Activated gamma-delta T cell treated with Interleukin-2 at 50 U/mL for 16 hours (primary cell): ENCODE data around the gene LTBP4.
A peak's percentile ranks its signal among the peaks of the same experiment; 100 is the strongest.
"Not testable (repeated sequence)": the region's sequence is repeated elsewhere in the genome, so short reads cannot be mapped to it uniquely, and the experiment has no call there.

Source experiments
- DNase-seq: peaks from one replicate; pipeline ENCODE4 v3.0.0-alpha.2; 2020

Gene LTBP4

DNA sequence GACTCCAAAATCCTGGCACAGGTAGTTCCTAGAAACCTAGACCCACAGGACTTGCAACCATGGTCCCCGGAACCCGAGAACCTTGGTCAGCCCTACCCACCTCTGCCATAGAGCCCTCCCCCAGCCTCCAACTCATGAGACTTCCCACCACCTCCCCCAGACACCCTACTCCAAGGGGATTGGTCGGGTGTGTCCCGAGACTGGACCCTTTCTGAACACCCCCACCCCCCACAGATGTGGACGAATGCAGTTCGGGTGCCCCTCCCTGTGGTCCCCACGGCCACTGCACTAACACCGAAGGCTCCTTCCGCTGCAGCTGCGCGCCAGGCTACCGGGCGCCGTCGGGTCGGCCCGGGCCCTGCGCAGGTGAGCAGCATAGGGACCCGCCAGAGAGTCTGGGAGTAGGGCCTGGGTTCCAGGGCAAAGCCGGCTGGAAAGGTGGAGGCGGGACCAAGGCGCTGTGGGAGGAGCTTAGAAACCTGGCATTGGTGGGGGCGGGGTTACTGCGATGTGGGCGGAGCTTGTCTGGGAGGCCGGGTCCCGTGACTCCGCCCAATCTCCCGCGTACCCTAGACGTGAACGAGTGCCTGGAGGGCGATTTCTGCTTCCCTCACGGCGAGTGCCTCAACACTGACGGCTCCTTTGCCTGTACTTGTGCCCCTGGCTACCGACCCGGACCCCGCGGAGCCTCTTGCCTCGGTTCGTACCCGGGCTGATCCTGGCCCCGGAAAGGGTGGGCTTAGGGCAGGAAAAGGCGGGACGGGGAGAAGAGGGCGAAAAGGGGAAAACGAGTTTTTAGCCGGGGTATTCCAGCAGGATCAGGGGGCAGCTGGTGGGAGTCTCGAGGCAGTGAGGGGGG is 11.9 kb downstream of the LTBP4 start:
- DNase-seq: peak; percentile 58

DNA sequence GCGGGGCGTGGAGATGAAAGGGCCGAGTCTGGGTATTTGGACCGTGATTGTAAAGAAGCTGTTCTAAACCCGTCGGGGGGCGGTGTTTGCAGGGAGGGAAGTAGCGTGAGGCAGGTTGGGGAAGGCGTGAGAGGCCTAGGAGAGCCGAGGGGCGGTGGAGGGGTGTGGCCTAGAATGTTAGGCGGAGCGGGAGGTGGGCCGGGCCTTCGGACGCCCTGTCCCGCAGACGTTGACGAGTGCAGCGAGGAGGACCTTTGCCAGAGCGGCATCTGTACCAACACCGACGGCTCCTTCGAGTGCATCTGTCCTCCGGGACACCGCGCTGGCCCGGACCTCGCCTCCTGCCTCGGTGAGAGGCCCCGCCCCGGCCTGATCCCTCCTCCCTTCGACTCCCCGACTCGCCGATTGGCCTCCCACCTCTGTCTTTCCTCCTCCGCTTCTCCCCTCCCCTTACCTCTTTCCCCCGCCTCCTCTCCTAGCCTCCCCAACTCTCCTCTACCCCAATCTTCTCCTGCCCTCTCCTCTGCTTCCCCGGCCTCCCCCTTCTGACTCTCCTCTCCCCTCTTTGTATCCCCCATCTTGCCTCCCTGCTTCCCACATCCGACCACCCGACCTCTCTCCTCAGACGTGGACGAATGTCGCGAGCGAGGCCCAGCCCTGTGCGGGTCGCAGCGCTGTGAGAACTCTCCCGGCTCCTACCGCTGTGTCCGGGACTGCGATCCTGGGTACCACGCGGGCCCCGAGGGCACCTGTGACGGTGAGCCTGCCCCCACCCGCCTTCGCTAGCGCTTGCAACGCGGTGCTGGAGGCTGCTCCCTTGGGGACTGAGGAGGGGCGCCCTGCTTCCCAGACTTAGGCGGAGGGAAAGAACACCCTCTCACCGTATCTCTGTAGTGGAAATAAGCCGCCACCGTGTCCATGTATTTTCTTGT is 12.8 kb downstream of the LTBP4 start:
- DNase-seq: peak; percentile 79

DNA sequence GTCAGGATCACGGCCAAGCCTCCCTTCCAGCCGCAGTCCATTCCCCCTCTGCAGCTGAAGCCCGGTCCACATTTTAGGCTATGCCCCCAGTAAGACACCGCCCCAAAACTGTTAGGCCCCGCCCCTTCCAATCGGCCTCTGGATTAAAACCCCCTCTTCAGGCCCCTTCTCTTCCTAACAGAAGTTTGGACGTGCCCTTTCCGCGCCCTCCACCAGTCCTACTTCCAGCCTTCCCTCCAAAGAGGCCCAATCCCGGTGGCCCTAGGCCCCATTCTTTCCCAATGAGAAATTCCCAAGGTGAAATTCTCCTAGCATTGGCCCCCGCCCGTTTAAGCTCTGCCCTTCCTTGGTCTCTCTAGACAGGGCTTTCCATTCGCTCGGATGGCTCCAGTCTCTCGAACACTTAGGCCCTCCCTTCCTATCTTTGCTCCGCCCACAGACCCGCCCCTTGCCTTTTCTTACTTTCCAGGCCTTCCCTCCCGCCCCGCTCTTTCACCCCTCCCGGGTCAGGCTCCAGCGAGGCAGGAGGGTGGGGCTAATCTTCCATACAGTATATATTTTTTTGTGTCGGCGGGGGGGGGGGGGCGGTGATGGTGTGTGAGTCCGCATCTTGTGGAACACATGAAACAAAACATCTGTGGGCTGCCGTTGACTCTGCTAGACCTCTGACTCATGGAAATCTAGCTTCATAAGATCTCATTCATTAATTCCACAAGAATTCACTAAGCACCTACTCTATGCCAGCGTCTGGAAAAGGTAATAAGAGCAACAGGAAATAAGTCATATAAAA is 13.6 kb downstream of the LTBP4 start:
- DNase-seq: peak; percentile 55

DNA sequence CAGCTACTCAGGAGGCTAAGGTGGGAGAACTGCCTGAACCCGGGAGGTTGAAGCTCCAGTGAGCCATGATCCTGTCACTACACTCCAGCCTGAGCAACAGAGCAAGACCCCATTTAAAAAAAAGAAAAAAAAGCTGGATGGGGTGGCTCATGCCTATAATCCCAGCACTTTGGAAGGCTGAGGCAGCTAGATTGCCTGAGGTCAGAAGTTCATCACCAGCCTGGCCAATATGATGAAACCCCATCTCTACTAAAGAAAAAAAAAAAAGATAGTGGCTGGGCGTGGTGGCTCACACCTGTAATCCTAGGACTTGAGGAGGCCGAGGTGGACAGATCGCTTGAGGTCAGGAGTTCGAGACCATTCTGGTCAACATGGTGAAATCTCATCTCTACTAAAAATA is 15.0 kb downstream of the LTBP4 start:
- no peak for DNase-seq

DNA sequence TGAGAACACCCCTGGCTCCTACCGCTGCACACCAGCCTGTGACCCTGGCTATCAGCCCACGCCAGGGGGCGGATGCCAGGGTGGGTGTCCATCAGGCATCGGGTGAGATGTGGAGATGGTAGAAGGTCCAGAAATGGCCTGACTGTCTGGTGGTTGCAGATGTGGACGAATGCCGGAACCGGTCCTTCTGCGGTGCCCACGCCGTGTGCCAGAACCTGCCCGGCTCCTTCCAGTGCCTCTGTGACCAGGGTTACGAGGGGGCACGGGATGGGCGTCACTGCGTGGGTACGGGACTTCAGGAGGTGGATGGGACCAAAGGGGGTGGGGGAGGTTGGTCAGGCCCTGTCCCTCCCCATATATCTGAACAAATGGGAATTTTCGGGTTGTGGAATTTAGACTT is 15.8 kb downstream of the LTBP4 start:
- no peak for DNase-seq

DNA sequence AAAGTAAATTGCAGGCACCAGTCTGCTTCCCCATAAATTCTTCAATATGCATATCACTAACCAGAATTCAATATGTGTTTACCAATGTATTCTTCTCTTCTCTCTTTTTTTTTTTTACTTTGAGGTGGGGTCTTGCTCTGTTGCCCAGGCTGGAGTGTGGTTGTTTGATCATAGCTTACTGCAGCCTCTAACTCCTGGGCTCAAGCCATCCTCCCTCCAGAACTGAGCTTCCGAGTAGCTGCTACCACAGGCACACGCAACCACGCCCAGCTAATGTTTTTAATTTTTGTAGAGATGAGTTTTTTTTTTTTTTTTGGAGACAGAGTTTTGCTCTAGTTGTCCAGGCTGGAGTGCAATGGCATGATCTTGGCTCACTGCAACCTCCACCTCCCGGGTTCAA is 16.8 kb downstream of the LTBP4 start:
- DNase-seq: no peak

- DNase-seq: no peak
Observed at GRCh38 chr19:40619333-40620160, 18.4 kb downstream of the LTBP4 start.

DNA sequence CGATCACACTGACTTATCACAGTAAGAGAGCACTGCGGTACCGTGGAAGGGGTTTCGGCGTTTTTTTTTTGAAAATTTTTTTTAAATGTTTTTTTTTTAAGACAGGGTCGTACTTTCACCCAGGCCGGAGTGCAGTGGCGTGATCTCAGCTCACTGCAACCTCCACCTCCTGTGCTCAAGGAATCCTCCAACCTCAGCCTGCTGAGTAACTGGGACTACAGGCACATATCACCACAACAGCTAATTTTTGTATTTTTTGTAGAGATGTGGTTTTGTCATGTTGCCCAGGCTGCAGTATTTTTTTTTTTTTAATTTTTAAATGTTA is 19.0 kb downstream of the LTBP4 start:
- DNase-seq: no peak

DNA sequence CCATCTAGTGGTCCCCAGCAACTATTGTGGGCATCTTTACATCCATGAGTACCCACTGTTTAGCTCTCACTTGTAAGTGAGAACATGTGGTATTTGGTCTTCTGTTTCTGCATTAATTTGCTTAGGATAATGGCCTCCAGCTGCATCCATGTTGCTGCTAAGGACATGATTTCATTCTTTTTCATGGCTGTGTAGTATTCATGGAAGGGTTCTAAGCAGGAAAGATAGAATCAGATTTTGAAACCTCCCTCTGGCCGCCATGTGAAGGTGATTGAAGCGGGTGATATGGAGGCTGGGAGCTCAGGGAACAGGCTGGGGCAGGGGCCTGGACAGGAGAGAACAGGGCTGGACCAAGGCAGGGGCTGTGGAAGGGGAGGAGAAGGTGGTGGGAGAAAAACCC is 20.1 kb downstream of the LTBP4 start:
- DNase-seq: no peak

DNA sequence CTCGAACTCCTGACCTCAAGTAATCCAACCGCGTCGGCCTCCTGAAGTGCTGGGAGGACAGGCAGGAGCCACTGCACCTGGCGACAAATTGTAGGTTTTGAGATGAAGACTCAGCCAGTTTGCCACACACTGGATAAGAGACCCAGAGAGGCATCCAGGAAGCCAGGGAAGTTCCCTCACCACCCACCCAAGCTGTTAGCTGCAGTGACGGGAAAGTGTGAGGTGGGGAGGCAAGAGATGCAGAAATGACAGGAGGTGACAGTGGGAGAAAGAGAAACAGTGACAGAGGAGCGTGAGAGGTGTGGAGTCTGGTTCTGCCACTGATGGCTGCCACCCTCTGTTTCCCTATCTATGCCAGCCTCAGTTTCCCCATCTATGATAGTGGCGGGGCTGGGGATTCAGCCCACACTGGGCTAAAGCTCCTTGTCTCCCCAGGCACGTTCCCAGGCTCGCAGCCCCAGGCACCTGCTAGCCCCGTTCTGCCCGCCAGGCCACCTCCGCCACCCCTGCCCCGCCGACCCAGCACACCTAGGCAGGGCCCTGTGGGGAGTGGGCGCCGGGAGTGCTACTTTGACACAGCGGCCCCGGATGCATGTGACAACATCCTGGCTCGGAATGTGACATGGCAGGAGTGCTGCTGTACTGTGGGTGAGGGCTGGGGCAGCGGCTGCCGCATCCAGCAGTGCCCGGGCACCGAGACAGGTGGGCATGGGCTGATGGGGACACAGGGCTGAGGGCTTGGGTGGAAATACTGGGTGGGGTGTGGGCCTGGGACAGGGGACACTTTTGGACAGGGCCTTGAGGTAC is 21.0 kb downstream of the LTBP4 start:
- no peak for DNase-seq

- DNase-seq: no peak
Observed at GRCh38 chr19:40622773-40623075, 21.6 kb downstream of the LTBP4 start.

DNA sequence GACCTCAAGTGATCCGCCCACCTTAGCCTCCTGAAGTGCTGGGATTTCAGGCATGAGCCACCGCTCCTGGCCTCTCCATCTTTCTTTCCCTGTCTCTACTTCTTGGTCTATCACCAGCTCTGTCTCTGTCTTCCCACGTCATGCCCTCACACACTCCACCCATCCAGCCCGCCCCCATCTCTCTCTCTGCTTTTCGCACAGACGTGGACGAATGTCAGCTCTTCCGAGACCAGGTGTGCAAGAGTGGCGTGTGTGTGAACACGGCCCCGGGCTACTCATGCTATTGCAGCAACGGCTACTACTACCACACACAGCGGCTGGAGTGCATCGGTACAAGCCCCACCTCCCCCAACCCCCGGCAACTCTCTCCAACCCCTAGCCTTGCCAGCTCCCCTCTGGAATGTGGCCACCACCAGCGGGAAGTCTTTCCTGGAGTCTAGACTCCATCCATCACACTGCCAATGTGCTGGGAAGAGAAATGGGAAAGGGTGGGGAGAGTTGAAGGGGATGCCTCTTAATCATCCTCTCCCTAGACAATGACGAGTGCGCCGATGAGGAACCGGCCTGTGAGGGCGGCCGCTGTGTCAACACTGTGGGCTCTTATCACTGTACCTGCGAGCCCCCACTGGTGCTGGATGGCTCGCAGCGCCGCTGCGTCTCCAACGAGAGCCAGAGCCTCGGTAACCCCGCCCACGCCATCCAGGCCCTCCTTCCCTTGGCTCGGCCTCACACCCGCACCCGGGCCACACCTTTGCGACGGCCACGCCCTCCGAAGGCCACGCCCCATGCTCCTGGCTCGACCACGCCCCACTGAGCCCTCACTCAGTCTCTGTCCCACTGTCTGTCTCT is 22.5 kb downstream of the LTBP4 start:
- no peak for DNase-seq

DNA sequence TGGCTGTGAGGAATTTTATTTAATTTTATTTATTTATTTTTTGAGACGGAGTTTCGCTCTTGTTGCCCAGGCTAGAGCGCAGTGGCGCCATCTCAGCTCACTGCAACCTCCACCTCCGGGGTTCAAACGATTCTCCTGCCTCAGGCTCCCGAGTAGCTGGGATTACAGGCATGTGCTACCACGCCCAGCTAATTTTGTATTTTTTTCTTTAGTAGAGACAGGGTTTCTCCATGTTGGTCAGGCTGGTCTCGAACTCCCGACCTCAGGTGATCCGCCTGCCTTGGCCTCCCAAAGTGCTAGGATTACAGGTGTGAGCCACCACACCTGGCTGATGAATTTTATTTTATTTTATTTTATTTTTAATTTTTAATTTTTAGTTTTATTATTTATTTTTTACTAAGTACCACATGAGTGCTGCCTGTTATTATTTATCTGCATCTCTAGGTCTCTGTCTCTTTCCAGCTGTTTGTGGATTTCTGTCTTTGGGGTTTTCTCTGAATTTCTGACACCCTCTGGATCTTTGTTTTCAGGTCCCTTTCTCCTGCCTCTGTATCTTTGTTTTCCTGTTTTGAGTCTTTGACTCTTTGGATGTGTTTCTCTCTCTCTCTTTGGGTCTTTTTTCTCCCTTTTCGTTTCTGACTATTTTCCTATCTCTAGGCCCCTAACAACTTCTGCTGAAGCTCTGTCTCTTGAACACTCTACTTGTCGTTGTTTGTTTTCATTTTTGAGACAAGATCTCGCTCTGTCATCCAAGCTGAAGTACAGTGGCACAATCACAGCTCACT is 23.4 kb downstream of the LTBP4 start:
- DNase-seq: not testable (repeated sequence)

- DNase-seq: no peak
Observed at GRCh38 chr19:40625406-40626120, 24.4 kb downstream of the LTBP4 start.

DNA sequence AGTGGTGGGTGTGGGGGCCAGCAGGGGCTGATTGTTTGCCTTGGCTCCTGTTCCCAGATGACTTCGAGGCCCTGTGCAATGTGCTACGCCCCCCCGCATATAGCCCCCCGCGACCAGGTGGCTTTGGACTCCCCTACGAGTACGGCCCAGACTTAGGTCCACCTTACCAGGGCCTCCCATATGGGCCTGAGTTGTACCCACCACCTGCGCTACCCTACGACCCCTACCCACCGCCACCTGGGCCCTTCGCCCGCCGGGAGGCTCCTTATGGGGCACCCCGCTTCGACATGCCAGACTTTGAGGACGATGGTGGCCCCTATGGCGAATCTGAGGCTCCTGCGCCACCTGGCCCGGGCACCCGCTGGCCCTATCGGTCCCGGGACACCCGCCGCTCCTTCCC is 25.7 kb downstream of the LTBP4 start:
- DNase-seq: no peak

GRCh38 chr19:40627486-40628279 is 26.5 kb downstream of the LTBP4 start:
- DNase-seq: no peak

DNA sequence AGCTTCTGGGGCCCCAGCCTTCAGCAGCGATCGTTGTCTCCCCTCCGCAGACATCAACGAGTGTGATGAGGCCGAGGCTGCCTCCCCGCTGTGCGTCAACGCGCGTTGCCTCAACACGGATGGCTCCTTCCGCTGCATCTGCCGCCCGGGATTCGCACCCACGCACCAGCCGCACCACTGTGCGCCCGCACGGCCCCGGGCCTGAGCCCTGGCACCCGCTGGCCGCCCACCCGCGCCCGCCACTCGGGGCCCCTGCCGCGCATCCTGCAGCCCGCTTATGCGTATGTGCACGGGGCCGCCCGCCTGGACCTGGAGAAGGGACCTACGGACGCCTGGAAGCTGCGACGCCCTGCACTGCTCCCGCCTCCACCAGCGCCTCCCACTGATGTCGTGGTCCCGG is 28.2 kb downstream of the LTBP4 start:
- DNase-seq: no peak

- DNase-seq: no peak
Observed at GRCh38 chr19:40630571-40631160, 29.5 kb downstream of the LTBP4 start.
